ENCODE results near the gene FAM135A. TPM values are rescaled to one million over a fixed set of nuclear protein-coding genes. Genes with fewer than 3 reads are reported as not detected.
A peak's percentile ranks its signal among the peaks of the same experiment; 100 is the strongest.
"Not testable (repeated sequence)": the region's sequence is repeated elsewhere in the genome, so short reads cannot be mapped to it uniquely, and the experiment has no call there.

FAM135A gene
- total RNA-seq, 1 experiment from 2014 or later = 11.2 TPM

DNA sequence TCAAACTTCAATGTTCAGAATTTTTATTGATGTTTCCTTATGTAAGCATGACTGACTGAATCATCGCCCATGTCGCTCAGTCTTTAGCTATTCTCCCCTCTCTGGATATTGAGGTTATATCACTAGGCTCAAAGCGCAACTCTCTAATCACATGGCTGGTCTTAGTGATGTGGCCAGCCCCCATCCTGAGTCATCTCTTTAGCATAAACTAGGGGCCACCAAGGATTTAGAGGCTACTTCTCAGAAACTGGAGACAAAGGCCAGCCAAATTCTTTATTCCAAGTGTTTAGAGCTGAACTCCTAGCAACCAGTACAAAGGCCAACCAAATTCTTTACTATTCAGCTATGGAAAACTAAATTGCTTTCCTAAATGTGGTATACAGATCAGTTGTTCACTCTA, 61.4 kb downstream of the FAM135A start:
- no peak for TF ChIP-seq EZH2 (IDR thresholded peaks at IDR 0.05; ENCODE audit: borderline replicate concordance, low read depth, low read length, poor library complexity, severe bottlenecking)
- TF ChIP-seq, protein P1, sequence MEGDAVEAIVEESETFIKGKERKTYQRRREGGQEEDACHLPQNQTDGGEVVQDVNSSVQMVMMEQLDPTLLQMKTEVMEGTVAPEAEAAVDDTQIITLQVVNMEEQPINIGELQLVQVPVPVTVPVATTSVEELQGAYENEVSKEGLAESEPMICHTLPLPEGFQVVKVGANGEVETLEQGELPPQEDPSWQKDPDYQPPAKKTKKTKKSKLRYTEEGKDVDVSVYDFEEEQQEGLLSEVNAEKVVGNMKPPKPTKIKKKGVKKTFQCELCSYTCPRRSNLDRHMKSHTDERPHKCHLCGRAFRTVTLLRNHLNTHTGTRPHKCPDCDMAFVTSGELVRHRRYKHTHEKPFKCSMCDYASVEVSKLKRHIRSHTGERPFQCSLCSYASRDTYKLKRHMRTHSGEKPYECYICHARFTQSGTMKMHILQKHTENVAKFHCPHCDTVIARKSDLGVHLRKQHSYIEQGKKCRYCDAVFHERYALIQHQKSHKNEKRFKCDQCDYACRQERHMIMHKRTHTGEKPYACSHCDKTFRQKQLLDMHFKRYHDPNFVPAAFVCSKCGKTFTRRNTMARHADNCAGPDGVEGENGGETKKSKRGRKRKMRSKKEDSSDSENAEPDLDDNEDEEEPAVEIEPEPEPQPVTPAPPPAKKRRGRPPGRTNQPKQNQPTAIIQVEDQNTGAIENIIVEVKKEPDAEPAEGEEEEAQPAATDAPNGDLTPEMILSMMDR (conservative IDR thresholded peaks at IDR 0.05; ENCODE audit: low read depth, low read length) = no peak
- CTCF ChIA-PET = no interaction called here
- H3K27me3 ChIP-seq (replicated peaks; ENCODE audit: insufficient read depth, low read depth, low read length, poor library complexity) = no peaks in the 10 kb centered on the region
- H3K36me3 ChIP-seq (ENCODE audit: insufficient read depth, low read length, poor library complexity, severe bottlenecking) = peaks cover 6% of the 10 kb centered on the region
- POLR2A ChIA-PET (ENCODE audit: low non-redundant PET) = no interaction called here
- H3K27ac ChIP-seq (ENCODE audit: low read depth, low read length, poor library complexity, severe bottlenecking) = no peak overlapping the region
- BruUV-seq (replicated peaks) = no TSS peak
- no peak overlapping the region for H3K4me3 ChIP-seq (ENCODE audit: low read depth, low read length, poor library complexity, severe bottlenecking)
- H3K9me3 ChIP-seq (ENCODE audit: low read depth, low read length, poor library complexity, severe bottlenecking) = no peaks in the 10 kb centered on the region
- DNase-seq (ENCODE audit: low spot score) = no peak
- intact Hi-C loops (cut with micrococcal nuclease; ENCODE audit: unreplicated experiment) = no loop called here
- H3K4me1 ChIP-seq (ENCODE audit: insufficient read depth, low read length, poor library complexity, severe bottlenecking) = peaks cover 4% of the 10 kb centered on the region

DNA sequence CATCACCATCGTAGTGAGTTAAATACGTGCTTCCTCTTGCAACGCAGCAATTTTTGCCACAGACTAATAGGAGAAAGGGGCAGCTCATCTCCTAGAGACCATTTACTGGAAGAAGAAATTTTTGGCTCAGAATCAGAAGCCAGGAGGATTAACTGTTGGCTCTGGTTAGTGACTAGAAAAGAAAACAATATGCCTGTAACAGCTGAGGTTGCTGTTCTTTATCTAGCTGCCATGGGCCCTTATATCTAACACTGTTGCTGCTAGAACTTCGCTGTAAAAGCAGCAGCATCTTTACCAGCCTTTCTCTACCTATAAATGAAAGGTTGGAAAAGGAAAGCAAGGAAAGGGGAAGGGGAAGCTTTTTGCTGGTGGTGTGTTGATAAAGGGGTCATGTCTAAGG, 65.9 kb downstream of the FAM135A start:
- ChIA-PET POLR2A (ENCODE audit: low non-redundant PET) (interaction anchor here (0.6 kb wide), 1 partner anchor 66 kb away, joined by 4 read pairs; no protein-coding TSS in a partner anchor), CTCF (no interaction called here)
- Histone ChIP-seq H3K9me3 (ENCODE audit: low read depth, low read length, poor library complexity, severe bottlenecking) (no peaks in the 10 kb centered on the region), H3K27me3 (replicated peaks; ENCODE audit: insufficient read depth, low read depth, low read length, poor library complexity) (no peaks in the 10 kb centered on the region), H3K4me1 (ENCODE audit: insufficient read depth, low read length, poor library complexity, severe bottlenecking) (peaks cover 4% of the 10 kb centered on the region), H3K36me3 (ENCODE audit: insufficient read depth, low read length, poor library complexity, severe bottlenecking) (peaks cover 6% of the 10 kb centered on the region), H3K27ac (ENCODE audit: low read depth, low read length, poor library complexity, severe bottlenecking) (no peak overlapping the region), H3K4me3 (ENCODE audit: low read depth, low read length, poor library complexity, severe bottlenecking) (no peak overlapping the region)
- DNase-seq (ENCODE audit: low spot score) = peak; percentile 60
- no peak for TF ChIP-seq EZH2 (IDR thresholded peaks at IDR 0.05; ENCODE audit: borderline replicate concordance, low read depth, low read length, poor library complexity, severe bottlenecking)
- BruUV-seq (replicated peaks) = no TSS peak
- intact Hi-C loops (cut with micrococcal nuclease; ENCODE audit: unreplicated experiment) = no loop called here

DNA sequence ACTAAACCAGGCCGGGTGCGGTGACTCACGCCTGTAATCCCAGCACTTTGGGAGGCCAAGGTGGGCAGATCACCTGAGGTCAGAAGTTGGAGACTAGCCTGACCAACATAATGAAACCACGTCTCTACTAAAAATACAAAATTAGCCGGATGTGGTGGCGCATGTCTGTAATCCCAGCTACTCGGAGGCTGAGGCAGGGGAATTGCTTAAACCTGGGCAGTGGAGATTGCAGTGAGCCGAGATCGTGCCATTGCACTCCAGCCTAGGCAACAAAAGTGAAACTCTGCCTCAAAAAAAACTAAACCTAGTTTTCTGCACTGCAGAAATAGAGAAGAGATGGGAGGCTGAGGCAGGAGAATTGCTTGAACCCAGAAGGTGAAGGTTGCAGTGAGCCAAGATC, 73.3 kb downstream of the FAM135A start:
- POLR2A ChIA-PET (ENCODE audit: low non-redundant PET); CTCF ChIA-PET: not testable (repeated sequence)

DNA sequence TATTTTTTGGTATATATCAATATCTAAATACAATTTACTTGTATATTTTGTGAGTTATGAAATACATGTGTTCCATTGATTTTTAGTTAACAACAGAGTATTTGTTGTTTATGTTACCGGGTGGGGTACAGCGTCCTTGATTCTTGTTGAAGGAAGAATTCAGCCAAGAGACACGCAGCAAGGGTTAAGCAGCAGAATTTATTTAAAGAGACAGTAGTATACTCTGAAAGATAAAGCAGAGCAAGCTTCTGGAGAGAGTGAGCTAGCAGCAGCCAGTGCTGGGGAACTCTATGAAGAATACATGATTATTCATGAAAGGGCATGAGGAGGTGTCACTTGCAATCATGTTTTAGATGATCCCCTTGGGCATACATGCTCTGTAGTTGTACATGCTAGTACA, 76.1 kb downstream of the FAM135A start:
- no peaks in the 10 kb centered on the region for H3K36me3 ChIP-seq (ENCODE audit: insufficient read depth, low read length, poor library complexity, severe bottlenecking)
- H3K9me3 ChIP-seq (ENCODE audit: low read depth, low read length, poor library complexity, severe bottlenecking) = no peaks in the 10 kb centered on the region
- intact Hi-C loops (cut with micrococcal nuclease; ENCODE audit: unreplicated experiment) = no loop called here
- no peak overlapping the region for H3K27ac ChIP-seq (ENCODE audit: low read depth, low read length, poor library complexity, severe bottlenecking)
- TF ChIP-seq, protein P1 (conservative IDR thresholded peaks at IDR 0.05; ENCODE audit: low read depth, low read length) = no peak
- no peak for TF ChIP-seq EZH2 (IDR thresholded peaks at IDR 0.05; ENCODE audit: borderline replicate concordance, low read depth, low read length, poor library complexity, severe bottlenecking)
- no peaks in the 10 kb centered on the region for H3K27me3 ChIP-seq (replicated peaks; ENCODE audit: insufficient read depth, low read depth, low read length, poor library complexity)
- BruUV-seq (replicated peaks) = no TSS peak
- no peaks in the 10 kb centered on the region for H3K4me1 ChIP-seq (ENCODE audit: insufficient read depth, low read length, poor library complexity, severe bottlenecking)
- CTCF ChIA-PET = no interaction called here
- no peak overlapping the region for H3K4me3 ChIP-seq (ENCODE audit: low read depth, low read length, poor library complexity, severe bottlenecking)
- POLR2A ChIA-PET (ENCODE audit: low non-redundant PET) = no interaction called here
- no peak for DNase-seq (ENCODE audit: low spot score)

More for the DNA sequence above, 73.3 kb downstream of the FAM135A start:
- BruUV-seq (replicated peaks); H3K27ac ChIP-seq (ENCODE audit: low read depth, low read length, poor library complexity, severe bottlenecking); intact Hi-C loops (cut with micrococcal nuclease; ENCODE audit: unreplicated experiment); H3K4me1 ChIP-seq (ENCODE audit: insufficient read depth, low read length, poor library complexity, severe bottlenecking); H3K4me3 ChIP-seq (ENCODE audit: low read depth, low read length, poor library complexity, severe bottlenecking); H3K36me3 ChIP-seq (ENCODE audit: insufficient read depth, low read length, poor library complexity, severe bottlenecking); H3K27me3 ChIP-seq (replicated peaks; ENCODE audit: insufficient read depth, low read depth, low read length, poor library complexity); H3K9me3 ChIP-seq (ENCODE audit: low read depth, low read length, poor library complexity, severe bottlenecking); DNase-seq (ENCODE audit: low spot score): not testable (repeated sequence)
